Measurements from ENCODE around the gene ADGRD1.

Gene ADGRD1

GRCh38 chr12:131094831-131095805, 141.4 kb downstream of the ADGRD1 start:
- no peak for TF ChIP-seq CTCF (IDR thresholded peaks at IDR 0.05; ENCODE audit: borderline replicate concordance, insufficient read depth, low read depth, low read length)
- H3K4me3 ChIP-seq (ENCODE audit: low read depth, low read length) = no peak overlapping the region

GRCh38 chr12:131095826-131096680, 142.3 kb downstream of the ADGRD1 start:
- no peak for TF ChIP-seq CTCF (IDR thresholded peaks at IDR 0.05; ENCODE audit: borderline replicate concordance, insufficient read depth, low read depth, low read length)
- H3K4me3 ChIP-seq (ENCODE audit: low read depth, low read length) = no peak overlapping the region

- no peak for TF ChIP-seq CTCF (IDR thresholded peaks at IDR 0.05; ENCODE audit: borderline replicate concordance, insufficient read depth, low read depth, low read length)
Observed at GRCh38 chr12:131096681-131097181, 143.0 kb downstream of the ADGRD1 start.

GRCh38 chr12:131097202-131098177, 143.8 kb downstream of the ADGRD1 start:
- H3K4me3 ChIP-seq (ENCODE audit: low read depth, low read length) = no peak overlapping the region
- no peak for TF ChIP-seq CTCF (IDR thresholded peaks at IDR 0.05; ENCODE audit: borderline replicate concordance, insufficient read depth, low read depth, low read length)

More at GRCh38 chr12:131096681-131097181, 143.0 kb downstream of the ADGRD1 start:
- no peak overlapping the region for H3K4me3 ChIP-seq (ENCODE audit: low read depth, low read length)

GRCh38 chr12:131098178-131098981, 144.7 kb downstream of the ADGRD1 start:
- no peak overlapping the region for H3K4me3 ChIP-seq (ENCODE audit: low read depth, low read length)
- no peak for TF ChIP-seq CTCF (IDR thresholded peaks at IDR 0.05; ENCODE audit: borderline replicate concordance, insufficient read depth, low read depth, low read length)

Measured in GM12875 (cell line).